ENCODE data around the gene ARPC3. TPM values are rescaled to one million over a fixed set of nuclear protein-coding genes. Genes with fewer than 3 reads are reported as not detected.

The ARPC3 gene
- total RNA-seq, 1 experiment from 2014 or later: 115 TPM

DNA sequence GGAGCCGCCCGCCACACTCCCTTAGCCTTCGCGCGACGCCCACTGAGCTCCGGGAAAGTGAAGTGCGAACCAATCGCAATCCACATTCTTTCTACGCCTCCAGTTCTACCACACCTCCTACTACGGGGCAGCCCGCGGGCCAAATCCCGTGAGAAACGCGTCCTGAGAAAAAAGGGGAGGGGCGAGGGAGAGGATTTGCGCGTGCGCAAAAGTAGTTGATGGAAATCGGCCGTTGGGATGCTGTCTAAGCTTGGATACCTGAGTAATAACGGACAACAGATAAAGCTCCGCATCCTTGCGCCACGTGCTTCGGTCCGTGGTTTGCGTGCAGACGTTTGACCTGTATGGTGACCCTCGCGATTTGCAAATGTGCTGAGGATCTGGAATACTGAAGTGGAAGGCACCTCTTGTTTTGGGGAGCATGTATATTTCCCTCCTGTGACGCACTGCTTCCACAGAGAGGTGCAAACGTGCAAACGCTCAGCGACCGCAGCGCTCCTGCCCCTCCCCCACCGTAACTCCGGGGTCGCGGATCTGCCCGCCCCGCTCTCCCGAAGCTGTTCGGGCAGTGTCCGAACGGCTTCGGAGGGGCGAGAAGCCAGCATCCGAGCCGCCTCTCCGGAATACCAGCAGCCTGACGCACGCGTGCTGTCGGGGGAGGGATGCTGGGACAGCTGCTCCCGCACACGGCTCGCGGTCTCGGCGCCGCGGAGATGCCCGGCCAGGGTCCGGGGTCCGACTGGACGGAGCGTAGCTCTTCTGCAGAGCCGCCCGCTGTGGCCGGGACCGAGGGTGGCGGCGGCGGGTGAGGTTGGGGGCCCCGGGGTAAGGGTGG lies 18.3 kb upstream of the ARPC3 start, which contains the start of the genes FAM216A and GPN3 (continued):
- TF ChIP-seq REST (IDR thresholded peaks at IDR 0.05; ENCODE audit: low read depth) (no peak), FOSL1 (IDR thresholded peaks at IDR 0.05; ENCODE audit: low read depth) (no peak), POLR2AphosphoS5 (IDR thresholded peaks at IDR 0.05; ENCODE audit: low read depth, low read length) (peak; percentile 77)

- Histone ChIP-seq H3K9me2 (ENCODE audit: insufficient read depth) (no peaks in the 10 kb centered on the region), H3K36me3 (ENCODE audit: control insufficient read depth in 1 of 2, insufficient read depth in 2 of 2, low read length in 2 of 2) (peaks cover 5 to 17% of the 10 kb centered on the region in 2 experiments; a peak in 2 of 4 replicates), H3K9me3 (ENCODE audit: control insufficient read depth in 1 of 2, insufficient read depth in 1 of 2, low read depth in 1 of 2, low read length in 2 of 2) (no peaks in the 10 kb centered on the region), H3K9ac (ENCODE audit: low read length) (peak overlapping the region; percentile 80), H3K4me3 (replicated peaks in 1 of 2; ENCODE audit: low read depth in 1 of 2, low read length in 2 of 2) (peak overlapping the region; percentile 85 to 86), H2AFZ (ENCODE audit: low read depth, low read length, poor library complexity, severe bottlenecking) (no peak overlapping the region), H4K20me1 (ENCODE audit: insufficient read depth) (no peaks in the 10 kb centered on the region), H3K4me2 (ENCODE audit: low read length) (peak overlapping the region; percentile 83), H3K27ac (ENCODE audit: low read depth, low read length) (peak overlapping the region; percentile 45), H3K4me1 (ENCODE audit: control insufficient read depth in 1 of 2, insufficient read depth in 2 of 2, low read length in 2 of 2) (peaks cover 12 to 25% of the 10 kb centered on the region in 2 experiments), H3K79me2 (ENCODE audit: insufficient read depth, low read length) (peaks cover 21% of the 10 kb centered on the region), H3K27me3 (ENCODE audit: insufficient read depth, low read length) (no peaks in the 10 kb centered on the region)
- ChIA-PET RAD21 (ENCODE audit: low non-redundant PET in 1 of 2, low total read pairs in 2 of 2, uncharacterized antibody in 2 of 2, unreplicated experiment in 2 of 2) (interaction anchor here (1.1 to 1.3 kb wide), 2 partner anchors 18 to 420 kb away, joined by 3 to 4 read pairs; partner anchors contain the start of gene ARPC3 (in 1 of the 2)), POLR2A (interaction anchor here (0.8 to 2.1 kb wide), 9 partner anchors 12 to 134 kb away, joined by 3 to 15 read pairs (median 5); partner anchors contain the start of genes ARPC3, RAD9B and VPS29), CTCF (interaction anchor here (0.7 to 3.1 kb wide), 10 partner anchors 10 to 623 kb away, joined by 3 to 57 read pairs (median 4); partner anchors contain the start of genes ARPC3, RAD9B and VPS29)
- no peak for DNase-seq (ENCODE audit: low read depth, low spot score)
- no peak for ATAC-seq
- intact Hi-C loops (cut with micrococcal nuclease): loop anchor here (1.0 kb wide), 3 partner anchors 18 to 230 kb away; partner anchors contain the start of gene ARPC3
- BruUV-seq (replicated peaks): TSS peak; percentile 90
- TF ChIP-seq, protein P1, sequence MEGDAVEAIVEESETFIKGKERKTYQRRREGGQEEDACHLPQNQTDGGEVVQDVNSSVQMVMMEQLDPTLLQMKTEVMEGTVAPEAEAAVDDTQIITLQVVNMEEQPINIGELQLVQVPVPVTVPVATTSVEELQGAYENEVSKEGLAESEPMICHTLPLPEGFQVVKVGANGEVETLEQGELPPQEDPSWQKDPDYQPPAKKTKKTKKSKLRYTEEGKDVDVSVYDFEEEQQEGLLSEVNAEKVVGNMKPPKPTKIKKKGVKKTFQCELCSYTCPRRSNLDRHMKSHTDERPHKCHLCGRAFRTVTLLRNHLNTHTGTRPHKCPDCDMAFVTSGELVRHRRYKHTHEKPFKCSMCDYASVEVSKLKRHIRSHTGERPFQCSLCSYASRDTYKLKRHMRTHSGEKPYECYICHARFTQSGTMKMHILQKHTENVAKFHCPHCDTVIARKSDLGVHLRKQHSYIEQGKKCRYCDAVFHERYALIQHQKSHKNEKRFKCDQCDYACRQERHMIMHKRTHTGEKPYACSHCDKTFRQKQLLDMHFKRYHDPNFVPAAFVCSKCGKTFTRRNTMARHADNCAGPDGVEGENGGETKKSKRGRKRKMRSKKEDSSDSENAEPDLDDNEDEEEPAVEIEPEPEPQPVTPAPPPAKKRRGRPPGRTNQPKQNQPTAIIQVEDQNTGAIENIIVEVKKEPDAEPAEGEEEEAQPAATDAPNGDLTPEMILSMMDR (IDR thresholded peaks at IDR 0.05 in 2 of 3, conservative IDR thresholded peaks at IDR 0.05 in 1 of 3; ENCODE audit: borderline replicate concordance in 1 of 3, insufficient read depth in 1 of 3, low read depth in 2 of 3, low read length in 2 of 3): no peak
- TF ChIP-seq POLR2A (IDR thresholded peaks at IDR 0.05; ENCODE audit: borderline replicate concordance, extremely low read depth, insufficient read depth, insufficient read length) (no peak), REST (IDR thresholded peaks at IDR 0.05; ENCODE audit: low read depth) (no peak), YY1 (IDR thresholded peaks at IDR 0.05; ENCODE audit: extremely low read depth, insufficient replicate concordance, low read depth, low read length) (no peak), FOSL1 (IDR thresholded peaks at IDR 0.05; ENCODE audit: low read depth) (no peak)
- TF ChIP-seq, protein P2, sequence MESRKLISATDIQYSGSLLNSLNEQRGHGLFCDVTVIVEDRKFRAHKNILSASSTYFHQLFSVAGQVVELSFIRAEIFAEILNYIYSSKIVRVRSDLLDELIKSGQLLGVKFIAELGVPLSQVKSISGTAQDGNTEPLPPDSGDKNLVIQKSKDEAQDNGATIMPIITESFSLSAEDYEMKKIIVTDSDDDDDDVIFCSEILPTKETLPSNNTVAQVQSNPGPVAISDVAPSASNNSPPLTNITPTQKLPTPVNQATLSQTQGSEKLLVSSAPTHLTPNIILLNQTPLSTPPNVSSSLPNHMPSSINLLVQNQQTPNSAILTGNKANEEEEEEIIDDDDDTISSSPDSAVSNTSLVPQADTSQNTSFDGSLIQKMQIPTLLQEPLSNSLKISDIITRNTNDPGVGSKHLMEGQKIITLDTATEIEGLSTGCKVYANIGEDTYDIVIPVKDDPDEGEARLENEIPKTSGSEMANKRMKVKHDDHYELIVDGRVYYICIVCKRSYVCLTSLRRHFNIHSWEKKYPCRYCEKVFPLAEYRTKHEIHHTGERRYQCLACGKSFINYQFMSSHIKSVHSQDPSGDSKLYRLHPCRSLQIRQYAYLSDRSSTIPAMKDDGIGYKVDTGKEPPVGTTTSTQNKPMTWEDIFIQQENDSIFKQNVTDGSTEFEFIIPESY (IDR thresholded peaks at IDR 0.05; ENCODE audit: extremely low read depth, insufficient replicate concordance, low read length): no peak
- TF ChIP-seq, protein P3, sequence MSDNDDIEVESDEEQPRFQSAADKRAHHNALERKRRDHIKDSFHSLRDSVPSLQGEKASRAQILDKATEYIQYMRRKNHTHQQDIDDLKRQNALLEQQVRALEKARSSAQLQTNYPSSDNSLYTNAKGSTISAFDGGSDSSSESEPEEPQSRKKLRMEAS (IDR thresholded peaks at IDR 0.05): no peak
Measured at GRCh38 chr12:110467847-110468213, 17.7 kb upstream of the ARPC3 start.
